Common myeloid progenitor, CD34-positive (primary cell): ENCODE measurements around the gene SCN1B.
"Not testable (repeated sequence)": the region's sequence is repeated elsewhere in the genome, so short reads cannot be mapped to it uniquely, and the experiment has no call there.

Experiments
- CTCF ChIA-PET: fragments of 350-600 bp; sonication (Branson Sonifier 250); formaldehyde crosslinking; loops from one replicate; lab custom pipeline; 2021; ENCODE audit warnings: antibody characterized with exemption; lab: Charles Lee
- POLR2A ChIA-PET: fragments of 350-600 bp; sonication (Branson Sonifier 250); formaldehyde crosslinking; loops from one replicate; lab custom pipeline; 2021; ENCODE audit warnings: antibody characterized with exemption; lab: Charles Lee
- DNase-seq, 3 donors: peaks; one replicate each; pipeline versions ENCODE4 v3.0.0 to v3.0.0-alpha.2; 2013
- H3K27ac ChIP-seq, 2 experiments: 1 replicate in 1 of 2; 2 replicates in 1 of 2; pipeline ENCODE4 v1.7.0; 2013; ENCODE audit warnings: inconsistent platforms in 2 of 2, low read length in 2 of 2, mild to moderate bottlenecking in 2 of 2, low read depth in 1 of 2, moderate library complexity in 1 of 2; ENCODE audit not compliant: severe bottlenecking in 2 of 2, insufficient read depth in 1 of 2, poor library complexity in 1 of 2
- H3K27me3 ChIP-seq, 5 experiments: replicated peaks in 2 of 5; 1 replicate in 3 of 5; 2 replicates in 2 of 5; pipeline versions ENCODE4 v1.6.1 to v1.7.0; 2013; ENCODE audit warnings: low read length in 4 of 5, mild to moderate bottlenecking in 2 of 5, moderate library complexity in 2 of 5, inconsistent platforms in 1 of 5; ENCODE audit not compliant: insufficient read depth in 5 of 5, control insufficient read depth in 4 of 5
- H3K36me3 ChIP-seq, 4 experiments: 1 replicate in 2 of 4; 2 replicates in 2 of 4; pipeline versions ENCODE4 v1.6.1 to v1.7.0; 2013; ENCODE audit warnings: low read length in 3 of 4, control low read depth in 1 of 4, mild to moderate bottlenecking in 1 of 4; ENCODE audit not compliant: control insufficient read depth in 4 of 4, insufficient read depth in 4 of 4
- H3K4me1 ChIP-seq, 4 experiments: 1 replicate in 3 of 4; 2 replicates in 1 of 4; pipeline versions ENCODE4 v1.6.1 to v1.7.1; 2013; ENCODE audit warnings: low read length in 3 of 4, mild to moderate bottlenecking in 3 of 4, control low read depth in 1 of 4, inconsistent platforms in 1 of 4, moderate library complexity in 1 of 4; ENCODE audit not compliant: control insufficient read depth in 4 of 4, insufficient read depth in 4 of 4; ENCODE audit errors: control extremely low read depth in 1 of 4
- H3K4me3 ChIP-seq, 7 experiments: 1 replicate in 4 of 7; 2 replicates in 3 of 7; pipeline versions ENCODE4 v1.5.1 to v1.7.0; 2013; ENCODE audit warnings: mild to moderate bottlenecking in 7 of 7, low read length in 6 of 7, moderate library complexity in 6 of 7, inconsistent platforms in 2 of 7, low read depth in 2 of 7, control low read depth in 1 of 7; ENCODE audit not compliant: insufficient read depth in 4 of 7, control insufficient read depth in 1 of 7; ENCODE audit errors: extremely low read depth in 1 of 7
- H3K9me3 ChIP-seq, 5 experiments: 1 replicate in 4 of 5; 2 replicates in 1 of 5; pipeline versions ENCODE4 v1.6.1 to v1.7.1; 2013; ENCODE audit warnings: low read length in 4 of 5, mild to moderate bottlenecking in 2 of 5, inconsistent platforms in 1 of 5, low read depth in 1 of 5, moderate library complexity in 1 of 5; ENCODE audit not compliant: control insufficient read depth in 4 of 5, insufficient read depth in 2 of 5; ENCODE audit errors: control extremely low read depth in 1 of 5
- WGBS: methylation state at CpG from one replicate; pipeline ENCODE4 v1.1.5; 2013; ENCODE audit not compliant: insufficient coverage; 5-methylcytosine and 5-hydroxymethylcytosine counted together

Gene SCN1B

DNA sequence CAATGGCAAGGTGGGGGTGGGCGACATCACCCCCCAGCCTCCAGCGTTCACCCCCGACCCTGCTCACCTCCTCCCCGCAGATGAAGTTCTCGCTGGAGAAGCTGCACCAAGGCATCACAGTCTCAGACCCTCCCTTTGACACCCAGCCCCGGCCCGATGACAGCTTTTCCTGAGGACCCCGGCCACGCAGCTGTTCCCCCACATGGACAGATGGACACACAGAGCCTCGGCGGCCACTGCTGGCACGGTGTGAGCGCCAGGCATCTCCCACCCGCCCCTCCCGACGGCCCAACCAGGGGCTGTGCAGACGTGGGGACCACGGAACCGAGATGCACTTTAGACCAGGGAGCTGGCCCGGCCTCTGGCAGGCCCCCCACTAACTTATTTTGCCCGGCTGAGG, 4.3 kb upstream of the SCN1B start:
- DNase-seq, result no peak
- H3K27me3 ChIP-seq, result peaks cover 0 to 15% (median 2%) of the 10 kb centered on the region in 5 experiments
- no peaks in the 10 kb centered on the region for H3K9me3 ChIP-seq
- peaks cover 0 to 7% (median 4%) of the 10 kb centered on the region in 4 experiments for H3K4me1 ChIP-seq
- WGBS, result 98% methylated on average over 16 of the region's 21 CpGs
- ChIA-PET POLR2A (interaction anchor here (1.1 kb wide), 1 partner anchor 12 kb away, joined by 3 read pairs; no protein-coding TSS in a partner anchor), CTCF (interaction anchor here (1.1 to 2.7 kb wide), 6 partner anchors 11 to 53 kb away, joined by 3 to 13 read pairs (median 4); no protein-coding TSS in a partner anchor)
- no peak overlapping the region for H3K4me3 ChIP-seq
- no peak overlapping the region for H3K27ac ChIP-seq
- peaks cover 15 to 74% (median 49%) of the 10 kb centered on the region in 4 experiments for H3K36me3 ChIP-seq

DNA sequence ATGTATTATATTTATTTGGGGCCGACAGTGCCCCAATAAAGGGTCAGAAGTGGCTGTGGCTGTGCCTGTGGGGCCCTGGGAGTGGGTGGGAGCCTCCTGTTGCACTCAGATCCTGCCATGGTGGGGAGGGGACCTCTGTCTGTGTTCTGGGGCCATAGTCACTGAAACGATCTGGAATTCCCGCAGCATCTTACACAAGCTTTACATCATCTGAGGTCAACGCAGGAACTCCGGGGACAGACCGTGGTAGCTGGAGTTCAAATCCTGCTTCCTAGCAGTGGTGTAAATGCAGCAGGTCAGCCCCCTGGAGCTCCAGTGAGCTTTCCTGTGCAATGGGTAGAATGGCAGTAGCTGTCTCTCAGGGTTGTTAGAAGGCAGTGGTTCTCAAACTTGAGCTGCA, 3.9 kb upstream of the SCN1B start:
- H3K27me3 ChIP-seq, result peaks cover 0 to 19% (median 4%) of the 10 kb centered on the region in 5 experiments
- no peaks in the 10 kb centered on the region for H3K9me3 ChIP-seq
- ChIA-PET CTCF (interaction anchor here (1.1 to 2.7 kb wide), 6 partner anchors 12 to 54 kb away, joined by 3 to 13 read pairs (median 4); no protein-coding TSS in a partner anchor), POLR2A (interaction anchor here (1.1 to 1.8 kb wide), 2 partner anchors 12 kb away, joined by 3 to 4 read pairs; no protein-coding TSS in a partner anchor)
- no peak overlapping the region for H3K4me3 ChIP-seq
- no peak overlapping the region for H3K27ac ChIP-seq
- H3K4me1 ChIP-seq, result peaks cover 0 to 9% (median 7%) of the 10 kb centered on the region in 4 experiments
- H3K36me3 ChIP-seq, result peaks cover 15 to 70% (median 44%) of the 10 kb centered on the region in 4 experiments
- 91% methylated on average over 6 of the region's 6 CpGs for WGBS
- DNase-seq, result no peak

GRCh38 chr19:35027009-35027408, 3.3 kb upstream of the SCN1B start:
- Histone ChIP-seq H3K4me3 (no peak overlapping the region), H3K27ac (no peak overlapping the region), H3K27me3 (peaks cover 0 to 25% (median 6%) of the 10 kb centered on the region in 5 experiments), H3K36me3 (peaks cover 14 to 64% (median 39%) of the 10 kb centered on the region in 4 experiments), H3K4me1 (peaks cover 0 to 9% (median 7%) of the 10 kb centered on the region in 4 experiments), H3K9me3 (no peaks in the 10 kb centered on the region)
- 95% methylated on average over 6 of the region's 8 CpGs for WGBS
- DNase-seq, result no peak
- ChIA-PET POLR2A (interaction anchor here (1.1 to 1.8 kb wide), 2 partner anchors 11 to 13 kb away, joined by 3 to 4 read pairs; no protein-coding TSS in a partner anchor), CTCF (interaction anchor here (1.0 to 2.7 kb wide), 6 partner anchors 9 to 43 kb away, joined by 3 to 13 read pairs (median 4); no protein-coding TSS in a partner anchor)

GRCh38 chr19:35027851-35028599, 2.2 kb upstream of the SCN1B start:
- DNase-seq, result no peak
- 94% methylated on average over 7 of the region's 7 CpGs for WGBS
- H3K36me3 ChIP-seq, result peaks cover 11 to 53% (median 33%) of the 10 kb centered on the region in 4 experiments
- ChIA-PET POLR2A (interaction anchor here (1.8 kb wide), 1 partner anchor 14 kb away, joined by 4 read pairs; no protein-coding TSS in a partner anchor), CTCF (interaction anchor here (1.0 to 2.7 kb wide), 6 partner anchors 10 to 44 kb away, joined by 3 to 13 read pairs (median 4); no protein-coding TSS in a partner anchor)
- peaks cover 0 to 9% (median 7%) of the 10 kb centered on the region in 4 experiments for H3K4me1 ChIP-seq
- no peak overlapping the region for H3K27ac ChIP-seq
- H3K27me3 ChIP-seq, result peaks cover 0 to 35% (median 10%) of the 10 kb centered on the region in 5 experiments
- H3K4me3 ChIP-seq, result no peak overlapping the region
- H3K9me3 ChIP-seq, result no peaks in the 10 kb centered on the region

- CTCF ChIA-PET, result interaction anchor here (1.4 to 2.7 kb wide), 3 partner anchors 10 to 22 kb away, joined by 3 to 13 read pairs (median 3); no protein-coding TSS in a partner anchor
- H3K27me3 ChIP-seq, result peaks cover 0 to 39% (median 10%) of the 10 kb centered on the region in 5 experiments
- H3K9me3 ChIP-seq, H3K27ac ChIP-seq, DNase-seq, POLR2A ChIA-PET, H3K4me1 ChIP-seq, H3K4me3 ChIP-seq: not testable (repeated sequence)
- no CpG with 5 or more reads among the region's 3 CpGs for WGBS
- peaks cover 11 to 48% (median 31%) of the 10 kb centered on the region in 4 experiments for H3K36me3 ChIP-seq
Observed at GRCh38 chr19:35028600-35028885, 1.7 kb upstream of the SCN1B start.

DNA sequence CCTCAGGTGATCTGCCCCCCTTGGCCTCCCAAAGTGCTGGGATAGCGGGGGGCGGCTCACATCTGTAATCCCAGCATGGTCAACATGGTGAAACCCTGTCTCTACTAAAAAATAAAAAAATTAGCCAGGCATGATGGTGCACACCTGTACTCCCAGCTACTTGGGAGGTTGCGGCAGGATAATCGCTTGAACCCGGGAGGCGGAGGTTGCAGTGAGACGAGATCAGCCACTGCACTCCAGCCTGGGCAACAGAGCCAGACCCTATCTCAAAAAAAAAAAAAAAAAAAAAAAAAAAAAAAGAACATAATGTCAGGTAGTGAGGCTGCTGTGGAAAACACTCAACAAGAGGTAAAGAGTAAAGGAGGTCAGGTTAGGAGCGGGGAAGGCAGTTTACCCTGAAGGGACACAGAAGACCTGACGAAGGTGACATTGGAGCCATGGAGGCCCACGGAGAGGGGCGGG, 964 bp upstream of the SCN1B start:
- DNase-seq, CTCF ChIA-PET, H3K4me1 ChIP-seq, H3K9me3 ChIP-seq, H3K4me3 ChIP-seq, H3K27ac ChIP-seq: not testable (repeated sequence)
- POLR2A ChIA-PET, result interaction anchor here (0.7 kb wide), 1 partner anchor 15 kb away, joined by 3 read pairs; no protein-coding TSS in a partner anchor
- WGBS, result 95% methylated on average over 4 of the region's 11 CpGs
- H3K27me3 ChIP-seq, result peaks cover 0 to 41% (median 10%) of the 10 kb centered on the region in 5 experiments
- peaks cover 7 to 41% (median 25%) of the 10 kb centered on the region in 4 experiments for H3K36me3 ChIP-seq
